Urothelium cell line (cell line): Measurements from ENCODE around the gene SCYGR8.
A peak's percentile ranks its signal among the peaks of the same experiment; 100 is the strongest.
"Not testable (repeated sequence)": the region's sequence is repeated elsewhere in the genome, so short reads cannot be mapped to it uniquely, and the experiment has no call there.

Experiments
- DNase-seq: peaks from one replicate; pipeline ENCODE4 v3.0.0; 2011; ENCODE audit warnings: low spot score, mixed read lengths
- FAIRE-seq: peaks from 2 replicates; lab custom pipeline; 2011; peaks lifted over from hg19 to GRCh38; lab: Jason Lieb, UNC

SCYGR8 gene, protein sequence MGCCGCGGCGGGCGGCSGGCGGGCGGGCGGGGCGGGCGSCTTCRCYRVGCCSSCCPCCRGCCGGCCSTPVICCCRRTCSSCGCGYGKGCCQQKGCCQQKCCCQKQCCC

DNA sequence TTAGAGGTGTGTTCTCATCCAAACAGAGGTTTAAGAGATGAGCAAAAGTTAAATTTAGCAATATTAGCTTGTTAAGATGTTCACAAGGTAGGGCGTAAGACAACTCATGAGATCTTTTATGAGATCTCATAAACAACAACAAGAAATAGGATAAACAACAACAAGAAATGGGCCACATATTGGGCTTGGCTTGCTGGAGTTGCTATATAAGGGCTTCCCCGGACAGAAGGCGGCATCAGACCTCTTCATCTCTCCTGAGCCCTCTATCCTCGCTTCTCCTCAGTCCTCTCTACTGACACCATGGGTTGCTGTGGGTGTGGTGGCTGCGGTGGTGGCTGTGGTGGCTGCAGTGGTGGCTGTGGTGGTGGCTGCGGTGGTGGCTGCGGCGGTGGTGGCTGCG, at the start of gene SCYGR8:
TSS of gene SCYGR8 (plus strand) at position 301 of the 400 bp plus-strand sequence. CDS start at position 301, 0 bp downstream.
- DNase-seq (no peak), FAIRE-seq (no peak)

DNA sequence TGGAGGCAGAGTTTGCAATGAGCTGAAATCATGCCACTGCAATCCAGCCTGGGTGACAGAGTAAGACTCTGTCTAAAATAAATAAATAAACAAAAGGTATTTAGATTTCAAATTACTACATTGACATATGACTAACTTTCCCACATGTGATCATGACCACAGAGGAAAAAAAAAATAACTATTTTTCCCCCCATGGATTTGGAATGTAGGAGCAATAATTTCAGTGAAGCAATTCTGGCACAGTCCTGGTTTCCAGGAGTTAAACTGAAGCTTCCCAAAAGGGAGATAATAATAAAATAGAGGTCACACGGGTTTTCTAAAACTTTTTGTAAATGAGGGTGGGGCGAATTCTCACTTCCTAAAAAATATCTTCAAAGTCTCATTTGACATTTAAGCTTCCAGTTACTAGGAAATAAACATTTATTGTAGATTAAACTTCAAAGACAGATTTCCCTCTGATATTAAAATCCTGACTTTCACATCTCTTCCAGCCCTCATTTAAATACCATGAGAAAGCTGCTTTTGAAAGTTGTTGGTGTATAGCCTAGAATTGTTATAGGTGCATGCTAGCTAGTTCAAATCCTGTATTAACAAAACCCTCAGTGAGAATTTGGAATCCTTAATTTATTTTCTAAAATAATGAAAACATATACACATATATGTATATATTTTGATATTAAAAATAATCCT, 48.6 kb upstream of the SCYGR8 start:
- FAIRE-seq (no peak), DNase-seq (no peak)

DNA sequence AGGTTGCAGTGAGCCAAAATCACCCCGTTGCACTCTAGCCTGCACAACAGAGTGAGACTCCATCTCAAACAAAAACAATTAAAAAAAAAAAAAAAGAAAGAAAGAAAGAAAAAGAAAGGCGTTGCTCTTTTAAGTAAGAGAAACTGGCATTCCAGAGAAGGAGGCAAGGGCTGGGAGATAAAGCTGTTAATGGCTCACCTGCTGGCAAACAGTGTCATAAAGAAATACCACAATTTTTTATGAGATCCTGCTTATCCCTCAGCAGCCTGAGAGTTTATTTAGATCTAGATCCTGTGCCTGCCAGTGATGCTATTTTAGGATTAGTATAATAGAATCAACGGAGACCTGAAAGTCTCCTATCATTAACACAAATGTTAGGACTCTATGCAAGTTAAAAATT, 44.1 kb upstream of the SCYGR8 start:
- DNase-seq (no peak), FAIRE-seq (no peak)

DNA sequence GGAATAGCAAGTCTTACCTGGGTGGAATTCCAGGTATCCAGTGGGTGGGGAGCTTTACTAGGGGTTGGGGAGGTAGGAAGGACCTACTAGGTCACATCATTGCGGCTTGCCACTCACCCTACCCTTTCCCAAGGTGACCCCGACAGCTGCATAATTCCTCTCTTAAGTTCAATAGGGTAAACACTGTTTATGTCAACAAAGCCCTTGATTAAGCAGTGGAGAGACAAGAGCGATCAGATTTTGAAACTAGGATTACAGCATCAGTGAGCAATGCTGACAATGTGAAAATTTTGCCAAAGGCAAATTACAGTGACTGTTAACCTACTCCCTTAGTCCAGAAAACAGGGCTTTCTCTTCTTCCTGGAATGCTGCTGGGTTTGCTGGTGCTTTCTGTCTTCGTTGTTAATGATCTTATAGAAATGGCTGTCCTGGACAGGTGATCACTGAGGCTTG, 42.4 kb upstream of the SCYGR8 start:
- no peak for FAIRE-seq
- DNase-seq: peak; percentile 36

DNA sequence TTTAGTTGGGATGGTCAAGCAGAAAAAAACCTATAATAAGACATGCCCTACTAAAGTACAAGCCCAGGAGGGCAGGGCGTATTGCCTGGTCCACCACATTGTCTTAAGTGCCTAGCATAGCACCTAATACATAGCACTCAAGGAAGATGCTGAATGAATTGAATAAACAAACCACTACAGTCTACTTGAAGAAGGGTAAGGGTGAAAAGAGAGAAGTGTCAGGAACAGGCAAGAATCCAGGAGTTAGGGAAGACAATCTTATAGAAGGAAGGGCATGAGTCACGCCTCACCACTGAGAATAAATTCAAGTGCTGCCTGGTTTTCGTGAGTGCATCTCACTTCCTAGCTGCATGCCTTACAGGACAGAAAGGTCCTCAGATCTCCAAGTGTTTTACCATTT, 41.7 kb upstream of the SCYGR8 start:
- no peak for FAIRE-seq

DNA sequence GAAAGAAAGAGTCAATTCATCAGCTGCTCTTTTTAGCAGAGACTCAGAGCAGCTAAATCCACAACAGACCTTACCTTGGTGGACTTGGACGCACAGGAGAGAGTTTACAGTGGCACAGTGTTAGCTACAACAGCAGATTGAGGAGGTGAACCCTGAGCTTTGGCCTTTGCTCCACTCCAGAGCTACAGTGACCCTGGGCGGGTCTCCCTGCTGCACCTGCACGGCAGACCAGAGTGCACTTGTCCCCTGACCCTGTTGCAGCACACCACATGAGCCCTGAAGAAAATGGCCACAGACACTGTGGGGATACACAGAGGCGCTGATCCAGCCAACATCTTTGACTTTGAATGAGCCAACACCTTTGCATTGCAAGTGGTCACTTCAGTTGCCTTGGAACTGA, 38.8 kb upstream of the SCYGR8 start:
- FAIRE-seq: no peak

More for the DNA sequence above, 41.7 kb upstream of the SCYGR8 start:
- peak; percentile 51 for DNase-seq

DNA sequence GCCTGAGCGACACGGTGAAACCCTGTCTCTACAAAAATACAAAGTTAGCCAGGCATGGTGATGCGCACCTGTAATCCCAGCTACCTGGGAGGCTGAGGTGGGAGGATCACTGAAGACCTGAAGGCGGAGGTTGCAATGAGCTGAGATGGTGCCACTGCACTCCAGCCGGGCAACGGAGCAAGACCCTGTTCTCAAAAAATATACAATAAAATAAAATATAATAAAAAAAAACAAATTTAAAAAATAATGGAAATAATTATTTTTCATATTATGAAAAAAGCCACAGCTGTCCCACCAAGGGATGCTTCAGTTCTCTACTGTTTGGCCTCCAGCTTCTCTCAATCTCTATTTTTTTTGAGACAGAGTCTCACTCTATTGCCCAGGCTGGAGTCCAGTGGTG, 38.3 kb upstream of the SCYGR8 start:
- FAIRE-seq: no peak
- DNase-seq: no peak

More for the DNA sequence above, 38.8 kb upstream of the SCYGR8 start:
- no peak for DNase-seq

DNA sequence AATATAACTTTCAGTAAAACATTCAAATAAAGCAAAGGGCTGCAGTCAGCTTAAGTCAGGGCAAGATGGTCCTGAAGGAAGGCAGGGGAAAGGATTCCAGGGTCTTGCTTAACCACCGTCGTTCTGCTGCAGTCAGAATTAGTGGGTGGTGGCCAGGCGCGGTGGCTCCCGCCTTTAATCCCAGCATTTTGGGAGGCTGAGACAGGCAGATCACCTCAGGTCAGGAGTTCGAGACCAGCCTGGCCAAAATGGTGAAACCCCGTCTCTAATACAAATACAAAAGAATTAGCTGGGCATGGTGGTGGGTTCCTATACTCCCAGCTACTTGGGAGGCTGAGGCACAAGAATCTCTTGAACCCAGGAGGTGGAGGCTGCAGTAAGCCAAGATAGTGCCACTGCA, 34.7 kb upstream of the SCYGR8 start:
- FAIRE-seq (no peak), DNase-seq (no peak)

DNA sequence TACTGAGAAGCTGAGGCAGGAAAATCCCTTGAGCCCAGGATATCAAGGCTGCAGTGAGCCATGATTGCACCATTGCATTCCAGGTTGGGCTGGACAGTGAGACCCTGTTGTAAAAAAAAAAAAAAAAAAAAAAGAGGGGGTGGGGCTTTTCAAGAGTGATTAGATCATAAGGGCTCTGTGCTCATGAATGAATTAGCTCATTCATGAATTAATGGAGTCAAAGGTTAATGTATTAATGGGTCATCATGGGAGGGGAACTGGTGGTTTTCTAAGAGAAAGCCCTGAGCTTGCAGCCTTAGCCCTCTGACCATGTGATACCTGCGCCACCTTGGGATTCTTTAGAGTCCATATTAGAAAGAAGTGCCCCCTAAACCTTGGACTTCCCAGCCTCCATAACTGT, 32.4 kb upstream of the SCYGR8 start:
- DNase-seq: no peak
- FAIRE-seq: no peak

DNA sequence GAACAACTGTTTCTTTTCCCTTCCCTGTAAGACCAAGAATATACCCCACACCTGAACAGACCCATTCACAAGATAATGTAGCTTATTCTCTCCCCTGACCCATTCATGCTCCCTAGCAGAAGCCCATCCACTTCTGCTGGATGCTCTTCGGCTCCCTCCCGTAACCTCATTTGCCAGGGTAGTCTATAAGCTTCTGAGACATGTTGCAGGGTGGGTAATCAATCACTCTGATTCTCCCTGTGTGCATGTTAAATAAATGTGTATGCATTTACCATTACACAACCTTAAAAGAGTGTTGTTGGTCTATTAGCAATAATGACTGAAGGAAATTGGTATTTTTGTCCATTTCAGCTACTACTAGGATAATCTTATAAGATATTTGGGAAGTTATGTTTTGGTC, 29.2 kb upstream of the SCYGR8 start:
- DNase-seq (no peak), FAIRE-seq (no peak)

DNA sequence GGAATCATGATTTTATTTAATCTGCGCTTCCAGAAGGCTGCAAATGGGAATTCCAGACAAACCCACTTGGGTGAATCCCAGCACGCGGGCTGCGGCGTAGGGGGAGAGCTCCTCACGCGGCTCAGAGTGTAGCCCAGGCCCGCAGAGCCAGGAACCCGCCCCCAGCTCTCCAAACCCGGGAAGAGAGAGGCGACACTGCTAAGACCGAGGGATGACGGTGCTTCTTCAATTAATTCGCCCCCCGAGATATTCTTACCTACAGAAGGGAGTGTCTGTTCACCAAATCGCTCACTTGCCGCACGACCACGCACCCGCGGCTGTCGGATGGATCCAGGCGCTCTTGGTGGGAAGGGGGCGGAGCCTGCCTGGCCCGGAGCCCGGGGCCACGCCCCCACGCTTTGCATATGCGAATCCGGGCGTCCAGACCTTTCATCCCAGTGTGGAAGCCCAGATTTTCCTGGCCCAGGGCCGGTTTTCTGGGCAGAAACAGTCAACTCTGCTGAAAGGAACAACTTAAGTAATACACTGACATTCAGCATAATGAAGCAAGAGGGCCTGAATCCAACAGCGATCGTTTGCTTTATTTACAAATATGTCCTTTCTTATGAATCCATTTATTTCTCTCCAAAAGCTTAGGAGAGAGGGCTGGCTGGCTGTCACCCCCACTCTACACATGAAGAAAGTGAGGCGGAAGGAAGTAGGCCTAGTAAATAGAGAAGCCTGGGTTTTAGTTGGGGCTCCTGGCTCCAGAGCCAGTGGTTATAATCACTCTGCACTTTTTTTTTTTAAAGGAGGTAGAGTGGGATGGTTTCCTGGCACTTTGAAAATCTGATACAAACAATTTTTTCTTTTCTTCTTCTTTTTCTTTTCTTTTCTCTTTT, 27.8 kb upstream of the SCYGR8 start, which contains the start of gene SLC19A3:
TSS of gene SLC19A3 (minus strand) at position 342 of the 881 bp plus-strand sequence. CDS start 15,710 bp downstream, outside the sequence.
- DNase-seq: no peak

DNA sequence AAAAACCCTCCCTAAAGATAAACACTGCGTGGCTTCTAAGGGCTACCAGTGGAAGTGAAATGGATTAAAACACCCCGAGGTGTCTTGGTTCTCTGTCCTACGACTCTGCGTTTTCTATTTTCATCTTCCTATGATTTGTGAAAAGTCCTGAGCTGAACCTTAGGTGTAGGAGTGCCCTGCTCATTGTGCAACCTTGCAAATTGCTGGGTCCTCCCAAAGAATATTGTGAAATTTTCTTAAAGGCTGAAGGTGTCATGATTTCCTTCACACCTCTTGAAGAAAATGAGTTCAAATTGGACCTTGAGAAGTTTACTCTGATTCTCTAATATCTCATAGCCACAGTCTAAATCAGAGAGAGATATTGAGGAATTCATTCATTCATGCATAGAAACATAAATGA, 26.1 kb upstream of the SCYGR8 start:
- DNase-seq: no peak
- no peak for FAIRE-seq

More for the DNA sequence above, 27.8 kb upstream of the SCYGR8 start, which contains the start of gene SLC19A3:
- no peak for FAIRE-seq

DNA sequence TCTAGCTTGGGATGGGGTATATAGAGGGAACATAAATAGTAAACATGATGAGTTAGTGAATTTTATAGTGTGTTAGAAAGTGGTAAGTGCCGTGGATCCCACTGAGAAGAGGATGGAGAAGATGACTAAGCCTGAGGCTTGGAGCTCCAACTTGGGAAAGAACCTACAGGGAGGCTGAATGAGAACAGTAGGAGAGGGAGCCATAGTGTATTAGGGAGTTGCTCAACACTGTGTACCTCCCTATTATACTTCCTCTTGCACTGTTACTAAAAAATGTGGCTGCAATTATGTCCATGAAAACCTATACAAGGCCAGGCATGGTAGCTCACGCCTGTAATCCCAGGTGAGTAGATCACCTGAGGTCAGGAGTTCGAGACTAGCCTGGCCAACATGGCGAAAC, 25.0 kb upstream of the SCYGR8 start:
- no peak for FAIRE-seq
- no peak for DNase-seq

DNA sequence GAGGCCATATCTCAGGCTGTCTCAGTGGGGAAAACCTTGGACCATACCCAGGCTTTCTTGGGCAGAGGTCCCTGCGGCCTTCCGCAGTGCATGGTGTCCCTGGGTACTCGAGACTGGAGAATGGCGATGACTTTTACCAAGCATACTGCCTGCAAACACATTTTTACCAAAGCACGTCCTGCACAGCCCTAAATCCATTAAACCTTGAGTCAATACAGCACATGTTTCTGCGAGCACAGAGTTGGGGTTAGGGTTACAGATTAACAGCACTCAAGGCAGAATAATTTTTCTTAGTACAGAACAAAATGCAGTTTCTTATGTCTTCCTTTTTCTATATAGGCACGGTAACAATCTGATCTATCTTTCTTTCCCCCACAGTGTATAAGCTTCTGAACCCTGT, 22.9 kb upstream of the SCYGR8 start:
- FAIRE-seq, DNase-seq: not testable (repeated sequence)

DNA sequence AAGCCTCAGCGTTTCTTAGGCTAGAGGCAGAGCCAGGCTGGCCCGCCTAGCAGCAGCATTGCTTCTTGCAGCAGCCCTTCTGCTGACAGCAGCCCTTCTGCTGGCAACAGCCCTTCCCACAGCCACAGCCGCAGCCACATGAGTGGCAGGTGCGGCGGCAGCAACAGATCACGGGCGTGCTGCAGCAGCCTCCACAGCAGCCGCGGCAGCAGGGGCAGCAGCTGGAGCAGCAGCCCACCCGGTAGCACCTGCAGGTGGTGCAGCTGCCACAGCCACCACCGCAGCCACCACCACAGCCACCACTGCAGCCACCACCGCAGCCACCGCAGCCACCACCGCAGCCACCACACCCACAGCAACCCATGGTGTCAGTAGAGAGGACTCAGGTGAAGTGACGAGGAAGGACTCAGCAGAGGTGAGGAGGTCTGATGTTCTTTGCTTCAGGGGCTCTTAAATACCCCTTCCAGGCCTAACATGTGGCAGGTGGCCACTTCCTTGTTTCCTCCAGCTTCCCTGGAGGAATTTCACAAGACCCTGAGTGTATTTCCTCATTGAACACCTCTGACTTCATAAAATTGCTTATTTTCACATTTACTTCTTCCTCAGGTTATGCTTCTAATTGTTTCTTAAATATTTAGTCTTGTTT, 21.2 kb upstream of the SCYGR8 start, which contains the start of gene SCYGR6:
TSS of gene SCYGR6 (minus strand) at position 364 of the 646 bp plus-strand sequence. CDS start at position 364, 0 bp downstream.
- FAIRE-seq (no peak), DNase-seq (no peak)

DNA sequence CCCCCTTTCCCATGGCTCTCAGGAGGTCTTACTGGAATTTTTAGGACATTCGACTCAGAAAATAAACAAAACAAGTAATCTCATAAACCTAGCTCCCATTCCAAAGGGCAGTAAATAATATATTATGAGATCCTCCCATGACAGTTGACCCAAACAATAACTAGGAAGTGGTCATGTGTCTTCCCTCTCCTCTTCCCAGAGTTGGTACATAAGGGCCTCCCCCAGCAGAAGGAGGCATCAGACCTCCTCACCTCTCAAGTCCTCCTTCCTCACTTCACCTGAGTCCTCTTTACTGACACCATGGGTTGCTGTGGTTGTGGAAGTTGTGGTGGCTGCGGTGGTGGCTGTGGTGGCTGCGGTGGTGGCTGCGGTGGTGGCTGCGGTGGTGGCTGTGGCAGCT, 17.7 kb upstream of the SCYGR8 start, which contains the start of gene SCYGR7:
TSS of gene SCYGR7 (plus strand) at position 301 of the 400 bp plus-strand sequence. CDS start at position 301, 0 bp downstream.
- DNase-seq (no peak), FAIRE-seq (no peak)

DNA sequence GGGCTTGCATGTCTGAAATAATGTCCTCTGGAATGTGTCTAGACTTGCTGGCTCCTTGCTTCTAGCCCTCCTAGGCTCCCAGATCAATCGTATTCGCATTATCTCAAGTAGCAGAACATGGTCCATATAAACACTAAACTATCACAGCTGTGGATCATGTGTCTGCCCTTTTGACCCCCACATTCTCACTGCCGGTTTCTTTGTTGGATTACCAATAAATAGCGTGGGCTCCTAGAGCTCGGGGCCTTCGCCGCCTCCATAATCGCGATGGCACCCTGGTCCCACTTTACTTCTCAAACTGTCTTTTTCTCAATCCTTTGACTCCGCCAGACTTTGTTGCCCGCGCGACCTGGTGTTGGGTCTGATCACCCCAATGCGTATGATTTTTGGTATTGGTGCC, 6.3 kb upstream of the SCYGR8 start:
- DNase-seq (no peak), FAIRE-seq (no peak)

DNA sequence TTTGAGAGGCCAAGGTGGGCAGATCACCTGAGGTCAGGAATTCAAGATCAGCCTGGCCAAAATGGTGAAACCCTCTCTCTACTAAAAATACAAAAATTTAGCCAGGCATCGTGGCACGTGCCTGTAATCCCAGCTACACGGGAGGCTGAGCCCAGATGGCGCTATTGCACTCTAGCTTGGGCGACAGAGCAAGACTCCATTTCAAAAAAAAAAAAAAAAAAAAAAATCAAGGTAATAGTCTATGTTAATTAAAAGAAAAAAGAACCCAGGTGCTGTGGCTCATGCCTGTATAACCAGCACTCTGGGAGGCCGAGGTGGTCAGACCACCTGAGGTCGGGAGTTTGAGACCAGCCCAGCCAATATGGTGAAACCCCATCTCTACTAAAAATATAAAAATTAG, 5.0 kb upstream of the SCYGR8 start:
- FAIRE-seq, DNase-seq: not testable (repeated sequence)

DNA sequence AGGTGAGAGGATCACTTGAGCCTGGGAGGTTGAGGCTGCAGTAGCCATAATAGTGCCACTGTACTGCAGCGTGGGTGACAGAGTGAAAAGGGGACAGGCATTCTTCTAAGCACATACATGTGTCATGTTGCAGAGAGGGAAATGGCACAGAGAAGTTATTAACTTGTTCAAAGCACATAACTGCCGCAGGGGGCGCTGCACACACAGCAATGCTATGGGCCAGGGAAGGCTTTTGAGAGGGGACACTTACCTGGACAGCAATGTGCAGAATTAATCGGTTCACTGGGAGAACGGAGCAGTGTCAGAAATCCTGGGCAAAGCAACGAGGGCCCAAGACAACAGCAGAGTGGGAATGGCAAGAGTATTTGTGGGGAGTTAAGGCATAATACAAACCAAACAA, 2.4 kb downstream of the SCYGR8 start:
- FAIRE-seq (no peak), DNase-seq (no peak)

DNA sequence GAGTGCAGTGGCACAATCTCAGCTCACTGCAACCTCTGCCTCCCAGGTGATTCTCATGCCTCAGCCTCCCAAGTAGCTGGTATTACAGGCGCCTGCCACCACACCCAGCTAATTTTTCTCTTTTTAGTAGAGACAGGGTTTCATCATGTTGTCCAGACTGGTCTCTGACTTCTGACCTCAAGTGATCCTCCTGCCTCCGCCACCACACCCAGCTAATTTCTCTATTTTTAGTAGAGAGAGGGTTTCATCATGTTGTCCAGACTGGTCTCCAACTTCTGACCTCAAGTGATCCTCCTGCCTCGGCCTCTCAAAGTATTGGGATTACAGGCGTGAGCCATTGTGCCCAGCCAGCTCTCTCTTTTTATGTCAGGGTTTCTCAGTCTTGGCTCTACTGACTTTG, 10.6 kb downstream of the SCYGR8 start:
- not testable (repeated sequence) for DNase-seq, FAIRE-seq
